T-cell (primary cell): ENCODE results near the gene GRPEL1. TPM values are rescaled to one million over a fixed set of nuclear protein-coding genes. Genes with fewer than 3 reads are reported as not detected.

Source experiments
- ATAC-seq, 4 experiments: fragments of 200-7000 bp in 3 of 4; fragments of 150-1000 bp in 1 of 4; cut with Tn5 transposase; replicated peaks in 1 of 4; 1 replicate in 3 of 4; 2 replicates in 1 of 4; pipeline ENCODE4 v1.10.0; 2021; ENCODE audit warnings: moderate library complexity in 3 of 4, mild to moderate bottlenecking in 2 of 4, moderate number of reproducible peaks in 1 of 4
- CTCF ChIA-PET, 2 donors: fragments of 300-600 bp; sonication (Branson Sonifier 250); formaldehyde crosslinking; loops; one replicate each; lab custom pipeline; 2022; ENCODE audit warnings: antibody characterized with exemption in 2 of 2; lab: Charles Lee
- POLR2A ChIA-PET, 2 donors: fragments of 300-600 bp; sonication (Branson Sonifier 250); formaldehyde crosslinking; loops; one replicate each; lab custom pipeline; 2022; ENCODE audit warnings: antibody characterized with exemption in 2 of 2; lab: Charles Lee
- DNase-seq, 35 experiments: peaks; one replicate each; pipeline versions ENCODE4 v3.0.0 to v3.0.0-alpha.2; 2013 to 2023
- H3K27ac ChIP-seq: one replicate; pipeline ENCODE4 v1.5.1; 2013; ENCODE audit warnings: low read length
- H3K27me3 ChIP-seq, 2 experiments: replicated peaks in 1 of 2; 1 replicate in 1 of 2; 2 replicates in 1 of 2; pipeline versions ENCODE4 v1.6.1 to v1.7.0; 2013; ENCODE audit warnings: low read length in 1 of 2, mixed read lengths in 1 of 2; ENCODE audit not compliant: control insufficient read depth in 2 of 2, insufficient read depth in 2 of 2; ENCODE audit errors: extremely low read depth in 1 of 2
- H3K36me3 ChIP-seq, 2 donors: 1 replicate in 1 of 2; 2 replicates in 1 of 2; pipeline versions ENCODE4 v1.6.1 to v1.7.0; 2013; ENCODE audit warnings: low read length in 1 of 2; ENCODE audit not compliant: control insufficient read depth in 2 of 2, insufficient read depth in 1 of 2; ENCODE audit errors: extremely low read depth in 1 of 2
- H3K4me1 ChIP-seq, 2 experiments: 1 replicate in 1 of 2; 2 replicates in 1 of 2; pipeline versions ENCODE4 v1.6.1 to v1.7.0; 2013; ENCODE audit warnings: low read length in 2 of 2, mixed read lengths in 1 of 2; ENCODE audit not compliant: insufficient read depth in 2 of 2, control insufficient read depth in 1 of 2; ENCODE audit errors: extremely low read depth in 1 of 2
- H3K4me3 ChIP-seq, 2 donors: 1 replicate in 1 of 2; 2 replicates in 1 of 2; pipeline versions ENCODE4 v1.5.1 to v1.7.0; 2013; ENCODE audit warnings: mild to moderate bottlenecking in 2 of 2, low read length in 1 of 2, moderate library complexity in 1 of 2; ENCODE audit not compliant: control insufficient read depth in 1 of 2; ENCODE audit errors: extremely low read depth in 1 of 2
- H3K9me3 ChIP-seq: 2 replicates; pipeline ENCODE4 v1.7.0; 2013
- H3K27ac Mint-ChIP-seq, 2 donors: one replicate each; pipeline ENCODE4 v1.8.0; 2020 to 2021; ENCODE audit warnings: mild to moderate bottlenecking in 2 of 2, mixed read lengths in 2 of 2
- H3K27me3 Mint-ChIP-seq, 2 donors: one replicate each; pipeline ENCODE4 v1.8.0; 2021 to 2022; ENCODE audit warnings: mixed read lengths in 2 of 2
- H3K36me3 Mint-ChIP-seq: one replicate; pipeline ENCODE4 v1.8.0; 2021; ENCODE audit warnings: mixed read lengths
- H3K4me1 Mint-ChIP-seq, 3 donors: one replicate each; pipeline ENCODE4 v1.8.0; 2020 to 2022; ENCODE audit warnings: mixed read lengths in 3 of 3, mild to moderate bottlenecking in 1 of 3
- H3K4me3 Mint-ChIP-seq, 3 donors: one replicate each; pipeline ENCODE4 v1.8.0; 2020 to 2022; ENCODE audit warnings: mild to moderate bottlenecking in 3 of 3, mixed read lengths in 3 of 3, moderate library complexity in 3 of 3
- H3K9me3 Mint-ChIP-seq, 3 donors: one replicate each; pipeline ENCODE4 v1.8.0; 2020 to 2022; ENCODE audit warnings: mixed read lengths in 3 of 3
- WGBS: methylation state at CpG from one replicate; pipeline ENCODE4 v1.1.5; 2013; ENCODE audit warnings: missing lambda C conversion rate; ENCODE audit not compliant: insufficient coverage; 5-methylcytosine and 5-hydroxymethylcytosine counted together
- total RNA-seq, 35 experiments: library from RNA in 6 of 35; stranded (reverse) in 6 of 35; fragments of 120-200 nt in 1 of 35; gene quantifications; one replicate each; pipeline versions ENCODE4 v1.2.1 to v1.2.4 and lab custom pipeline; 2013 to 2026

GRPEL1 gene
- total RNA-seq, result 10 to 100 TPM; 29.9 to 54.6 (median 36.8) TPM
- 27.9 TPM for total RNA-seq (2013)
- total RNA-seq (lab: John Stamatoyannopoulos, UW), result 40.2 to 328 (median 72.4) reads per million in 29 experiments

DNA sequence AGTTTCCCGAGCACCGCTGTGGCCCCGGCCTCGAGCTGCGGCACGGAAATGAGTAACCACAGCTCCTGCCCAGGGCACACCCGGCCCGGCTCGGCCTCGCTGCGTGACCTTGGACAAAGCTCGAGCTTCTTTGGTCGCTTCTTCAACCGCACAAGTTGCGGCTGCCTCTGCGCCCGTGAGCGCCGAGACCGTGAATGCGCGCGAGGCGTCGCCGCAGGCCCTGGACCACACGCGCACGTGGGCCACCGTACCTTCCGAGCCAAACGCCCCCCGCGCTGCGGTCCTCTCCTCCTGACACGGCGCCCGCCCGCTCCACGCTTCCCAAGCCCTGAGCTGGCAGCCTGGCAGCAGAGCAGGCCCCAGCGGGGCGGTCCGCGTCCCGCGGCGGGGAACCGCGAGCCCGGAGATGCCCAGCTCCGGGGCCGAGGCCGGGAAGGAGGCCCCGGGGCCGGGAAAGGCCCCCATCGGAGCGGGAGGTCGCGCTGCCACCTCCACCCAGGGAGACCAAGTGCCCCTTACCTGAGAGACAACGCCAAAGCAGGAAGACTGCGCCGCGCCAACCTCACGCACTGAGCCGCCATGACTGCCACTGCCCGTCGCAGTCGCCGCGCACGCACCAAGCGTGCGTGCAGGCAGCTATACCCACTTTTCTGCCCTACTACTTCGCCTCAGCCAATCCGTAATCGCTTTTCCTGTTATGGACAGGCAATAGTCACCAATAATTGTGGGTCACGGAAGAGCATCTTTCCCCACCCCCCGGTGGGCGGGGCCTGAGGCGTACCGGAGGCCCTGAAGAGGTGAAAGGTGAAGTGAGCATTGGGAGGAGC, at the start of gene GRPEL1:
GRPEL1 (minus strand) TSS at position 613 of the 827 bp plus-strand sequence; CDS start at position 581, 32 bp downstream.
- ChIA-PET CTCF (interaction anchor here (0.6 to 6.4 kb wide), 14 partner anchors 22 to 392 kb away, joined by 3 to 69 read pairs (median 4); partner anchors contain the start of genes TADA2B (in 1 of the 2) and TBC1D14 (in 1 of the 2)), POLR2A (interaction anchor here (0.5 to 2.3 kb wide), 11 partner anchors 11 to 753 kb away, joined by 3 to 11 read pairs (median 5); partner anchors contain the start of genes TADA2B (in 2 of the 2) and MAN2B2 (in 1 of the 2))
- H3K4me1 ChIP-seq, result peaks cover 11 to 50% of the 10 kb centered on the region in 2 experiments
- no peaks in the 10 kb centered on the region for H3K9me3 ChIP-seq
- peaks cover 0 to 21% of the 10 kb centered on the region in 2 donors for H3K36me3 ChIP-seq
- H3K27ac ChIP-seq, result peak within 1 kb of the TSS; percentile 59
- DNase-seq, result peak in 34 of 35 experiments; percentile 98 to 100 (median 100)
- ATAC-seq, result peak; percentile 86 to 94 (median 91)
- Mint-ChIP-seq H3K4me1 (peaks cover 42 to 57% (median 55%) of the 10 kb centered on the region in 3 donors), H3K4me3 (peak within 1 kb of the TSS; percentile 90 to 97 (median 93)), H3K27ac (peak within 1 kb of the TSS; percentile 96), H3K27me3 (peaks cover 0 to 2% of the 10 kb centered on the region in 2 donors), H3K36me3 (peaks cover 21% of the 10 kb centered on the region), H3K9me3 (no peaks in the 10 kb centered on the region)
- WGBS, result under 1% methylated on average over 73 of the region's 81 CpGs
- peaks cover 0 to 7% of the 10 kb centered on the region in 2 experiments for H3K27me3 ChIP-seq
- peak within 1 kb of the TSS; percentile 81 to 86 for H3K4me3 ChIP-seq

- ChIA-PET POLR2A (no interaction called here), CTCF (no interaction called here)
- peaks cover 0 to 39% of the 10 kb centered on the region in 2 experiments for H3K27me3 ChIP-seq
- H3K9me3 ChIP-seq, result no peaks in the 10 kb centered on the region
- no peak overlapping the region for H3K27ac ChIP-seq
- Mint-ChIP-seq H3K4me1 (no peaks in the 10 kb centered on the region), H3K4me3 (no peak overlapping the region), H3K27me3 (peaks cover 28 to 30% of the 10 kb centered on the region in 2 donors), H3K9me3 (peaks cover 0 to 12% (median 2%) of the 10 kb centered on the region in 3 donors), H3K36me3 (no peaks in the 10 kb centered on the region), H3K27ac (no peak overlapping the region)
- ATAC-seq (no peak), DNase-seq (no peak)
- H3K36me3 ChIP-seq, result no peaks in the 10 kb centered on the region
- no peak overlapping the region for H3K4me3 ChIP-seq
- H3K4me1 ChIP-seq, result no peaks in the 10 kb centered on the region
- WGBS, result 85% methylated on average over 5 of the region's 6 CpGs
Observed at GRCh38 chr4:7116705-7117104, 48.8 kb upstream of the GRPEL1 start.

GRCh38 chr4:7115557-7116340, 47.9 kb upstream of the GRPEL1 start:
- no peak for ATAC-seq
- H3K9me3 ChIP-seq, result no peaks in the 10 kb centered on the region
- peaks cover 0 to 35% of the 10 kb centered on the region in 2 experiments for H3K27me3 ChIP-seq
- ChIA-PET CTCF (no interaction called here), POLR2A (no interaction called here)
- Mint-ChIP-seq H3K9me3 (peaks cover 0 to 12% (median 2%) of the 10 kb centered on the region in 3 donors), H3K27me3 (peaks cover 24 to 30% of the 10 kb centered on the region in 2 donors), H3K36me3 (no peaks in the 10 kb centered on the region), H3K27ac (no peak overlapping the region), H3K4me1 (no peaks in the 10 kb centered on the region), H3K4me3 (no peak overlapping the region)
- no peak overlapping the region for H3K4me3 ChIP-seq
- 84% methylated on average over 21 of the region's 22 CpGs for WGBS
- no peaks in the 10 kb centered on the region for H3K36me3 ChIP-seq
- DNase-seq, result no peak
- no peak overlapping the region for H3K27ac ChIP-seq
- no peaks in the 10 kb centered on the region for H3K4me1 ChIP-seq

DNA sequence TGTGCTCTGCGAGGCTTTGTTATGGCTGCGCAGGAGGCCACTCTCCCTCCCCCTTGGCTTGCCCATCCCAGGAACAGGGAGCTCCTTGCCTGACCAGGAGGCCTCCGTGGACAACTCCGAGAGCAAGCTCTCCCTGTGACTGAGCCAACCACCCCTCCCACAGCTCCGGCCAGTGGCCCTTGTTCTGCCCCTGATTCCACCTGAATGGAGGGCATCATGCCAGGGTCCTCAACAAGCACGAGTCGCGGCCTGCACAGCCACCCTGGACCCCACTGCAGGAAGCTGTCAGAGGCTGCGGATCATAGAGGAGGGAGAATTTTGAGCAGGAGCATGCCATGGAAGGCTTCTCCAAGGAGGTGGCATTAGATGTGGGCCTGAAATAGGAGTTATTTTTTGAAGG, 44.8 kb upstream of the GRPEL1 start:
- ChIA-PET POLR2A (no interaction called here), CTCF (interaction anchor here in 1 of 2 donors (0.6 kb wide), 1 partner anchor 213 kb away, joined by 4 read pairs; no protein-coding TSS in a partner anchor)
- no peaks in the 10 kb centered on the region for H3K36me3 ChIP-seq
- no peak overlapping the region for H3K4me3 Mint-ChIP-seq
- H3K9me3 ChIP-seq, result no peaks in the 10 kb centered on the region
- H3K27ac ChIP-seq, result no peak overlapping the region
- H3K9me3 Mint-ChIP-seq, result peaks cover 0 to 2% (median 1%) of the 10 kb centered on the region in 3 donors
- no peak overlapping the region for H3K27ac Mint-ChIP-seq
- H3K36me3 Mint-ChIP-seq, result no peaks in the 10 kb centered on the region
- ATAC-seq (no peak), DNase-seq (no peak)
- H3K4me3 ChIP-seq, result no peak overlapping the region
- H3K27me3 Mint-ChIP-seq, result peaks cover 3 to 6% of the 10 kb centered on the region in 2 donors
- H3K4me1 Mint-ChIP-seq, result no peaks in the 10 kb centered on the region
- WGBS, result 94% methylated on average over 9 of the region's 9 CpGs
- H3K27me3 ChIP-seq, result peaks cover 0 to 14% of the 10 kb centered on the region in 2 experiments
- no peaks in the 10 kb centered on the region for H3K4me1 ChIP-seq

- Histone ChIP-seq H3K27me3 (peaks cover 0 to 5% of the 10 kb centered on the region in 2 experiments), H3K27ac (no peak overlapping the region), H3K9me3 (no peaks in the 10 kb centered on the region), H3K36me3 (no peaks in the 10 kb centered on the region), H3K4me3 (no peak overlapping the region), H3K4me1 (no peaks in the 10 kb centered on the region)
- Mint-ChIP-seq H3K27me3 (peaks cover 2 to 4% of the 10 kb centered on the region in 2 donors), H3K27ac (no peak overlapping the region), H3K4me1 (no peaks in the 10 kb centered on the region), H3K36me3 (no peaks in the 10 kb centered on the region), H3K9me3 (peaks cover 0 to 2% (median 0%) of the 10 kb centered on the region in 3 donors), H3K4me3 (no peak overlapping the region)
- CTCF ChIA-PET, result no interaction called here
- no peak for ATAC-seq
- POLR2A ChIA-PET, result no interaction called here
- WGBS, result 76% methylated on average over 8 of the region's 8 CpGs
- no peak for DNase-seq
Observed at GRCh38 chr4:7111441-7111840, 43.6 kb upstream of the GRPEL1 start.

DNA sequence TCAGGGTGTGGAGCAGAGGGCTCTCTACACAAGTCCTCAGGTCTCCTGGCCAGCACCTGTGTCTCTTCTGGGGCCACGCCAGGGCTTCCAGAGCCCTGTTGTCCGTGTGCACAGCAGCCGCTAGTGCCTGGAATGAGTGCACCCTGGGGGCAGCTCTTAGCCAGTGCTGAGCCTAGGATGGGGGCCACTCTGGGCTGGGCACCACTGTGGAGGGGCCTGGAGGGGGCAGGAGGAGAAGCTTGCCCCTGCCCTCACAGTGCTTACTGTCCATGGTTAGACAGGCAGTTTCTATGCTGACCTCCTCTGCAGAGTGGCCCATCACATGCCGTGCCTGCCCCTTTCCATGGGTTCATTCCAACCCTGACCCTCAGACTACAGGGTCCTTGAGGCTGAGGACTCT, 42.7 kb upstream of the GRPEL1 start:
- H3K4me3 Mint-ChIP-seq, result no peak overlapping the region
- peaks cover 1 to 2% of the 10 kb centered on the region in 2 donors for H3K27me3 Mint-ChIP-seq
- no peak overlapping the region for H3K27ac Mint-ChIP-seq
- H3K9me3 Mint-ChIP-seq, result peaks cover 0 to 2% (median 0%) of the 10 kb centered on the region in 3 donors
- 82% methylated on average over 3 of the region's 4 CpGs for WGBS
- H3K36me3 ChIP-seq, result no peaks in the 10 kb centered on the region
- no peak overlapping the region for H3K27ac ChIP-seq
- DNase-seq, result no peak
- no peaks in the 10 kb centered on the region for H3K4me1 ChIP-seq
- ChIA-PET CTCF (no interaction called here), POLR2A (no interaction called here)
- H3K36me3 Mint-ChIP-seq, result no peaks in the 10 kb centered on the region
- no peak for ATAC-seq
- H3K9me3 ChIP-seq, result no peaks in the 10 kb centered on the region
- H3K4me3 ChIP-seq, result no peak overlapping the region
- H3K4me1 Mint-ChIP-seq, result no peaks in the 10 kb centered on the region
- H3K27me3 ChIP-seq, result no peaks in the 10 kb centered on the region
